A549 (cell line): ENCODE data around the gene LAPTM5. TPM values are rescaled to one million over a fixed set of nuclear protein-coding genes. Genes with fewer than 3 reads are reported as not detected.

Experiments
- ATAC-seq, 2 experiments: fragments of 200-7000 bp in 1 of 2; fragments of >200 bp in 1 of 2; cut with Nextera tagmentation in 1 of 2; cut with Tn5 transposase in 1 of 2; 3 replicates each; pipeline versions ENCODE4 v1.8.0 to v1.9.1; 2018 to 2020; ENCODE audit warnings: mild to moderate bottlenecking in 1 of 2, moderate library complexity in 1 of 2
- CTCF ChIA-PET: fragments of 300-600 bp; sonication (Branson Sonifier 250); formaldehyde crosslinking; extraction: SDS; loops from one replicate; lab custom pipeline; 2021; ENCODE audit warnings: antibody characterized with exemption, inconsistent platforms; lab: Yijun Ruan, JAX
- POLR2A ChIA-PET: fragments of 350-600 bp; formaldehyde crosslinking; extraction: SDS; loops from one replicate; lab custom pipeline; 2021; ENCODE audit warnings: antibody characterized with exemption, inconsistent platforms; lab: Yijun Ruan, JAX
- DNase-seq, 2 experiments: peaks; one replicate each; pipeline versions ENCODE4 v3.0.0 to v3.0.0-alpha.2; 2011 to 2016; ENCODE audit warnings: low read depth in 1 of 2, low spot score in 1 of 2
- FAIRE-seq: peaks from 2 replicates; lab custom pipeline; 2011; peaks lifted over from hg19 to GRCh38; lab: Jason Lieb, UNC
- H3K27ac ChIP-seq, 2 experiments: fragments of >200 bp; sonication (Bioruptor Twin); formaldehyde crosslinking; 3 replicates each; pipeline ENCODE4 v1.5.1; 2016 to 2017
- H3K4me1 ChIP-seq: fragments of >200 bp; sonication (Bioruptor Twin); formaldehyde crosslinking; 3 replicates; pipeline ENCODE4 v1.6.1; 2016
- H3K4me2 ChIP-seq: fragments of >200 bp; sonication (Bioruptor Twin); formaldehyde crosslinking; 3 replicates; pipeline ENCODE4 v1.6.1; 2016
- H3K4me3 ChIP-seq: fragments of >200 bp; sonication (Bioruptor Twin); formaldehyde crosslinking; 3 replicates; pipeline ENCODE4 v1.5.1; 2016
- H3K9me3 ChIP-seq: fragments of >200 bp; sonication (Bioruptor Twin); formaldehyde crosslinking; 3 replicates; pipeline ENCODE4 v1.6.1; 2016
- BCL3 ChIP-seq: fragments of >200 bp; sonication (Bioruptor Twin); formaldehyde crosslinking; IDR thresholded peaks from 3 replicates; pipeline ENCODE4 v1.6.1; 2016
- CEBPB ChIP-seq, 2 experiments: fragments of >200 bp in 1 of 2; sonication (Bioruptor Twin) in 1 of 2; formaldehyde crosslinking in 1 of 2; IDR thresholded peaks; 2 replicates each; pipeline ENCODE4 v1.6.1; 2012 to 2016
- CHD4 ChIP-seq: fragments of 200-600 bp; sonication (generic); IDR thresholded peaks from 2 replicates; pipeline ENCODE4 v1.6.1; 2016; ENCODE audit warnings: antibody characterized with exemption, mild to moderate bottlenecking, borderline replicate concordance
- ELK1 ChIP-seq: fragments of 150-350 bp; IDR thresholded peaks from 2 replicates; pipeline ENCODE4 v1.6.1; 2014; ENCODE audit warnings: low read depth, mild to moderate bottlenecking, low read length
- EP300 ChIP-seq, 2 experiments: fragments of >200 bp; sonication (Bioruptor Twin); formaldehyde crosslinking; IDR thresholded peaks; 2 replicates in 1 of 2; 3 replicates in 1 of 2; pipeline ENCODE4 v1.6.1; 2016 to 2017
- ESRRA ChIP-seq: fragments of 150-350 bp; IDR thresholded peaks from 2 replicates; pipeline ENCODE4 v1.6.1; 2014; ENCODE audit warnings: mild to moderate bottlenecking, low read length, borderline replicate concordance
- FOSL2 ChIP-seq, 2 experiments: fragments of 450-650 bp in 1 of 2; fragments of >200 bp in 1 of 2; sonication (Bioruptor Twin) in 1 of 2; formaldehyde crosslinking; IDR thresholded peaks; 2 replicates each; pipeline versions ENCODE4 v1.5.0 to v1.6.1; 2016 to 2020; ENCODE audit warnings: mild to moderate bottlenecking in 1 of 2, moderate library complexity in 1 of 2
- HDAC2 ChIP-seq: fragments of 200-600 bp; sonication (generic); IDR thresholded peaks from 2 replicates; pipeline ENCODE4 v1.6.1; 2016
- HMGXB4 ChIP-seq: fragments of 250-450 bp; sonication (Bioruptor Pico); IDR thresholded peaks from 2 replicates; pipeline ENCODE4 v1.5.0; 2021; ENCODE audit warnings: mild to moderate bottlenecking, moderate library complexity, borderline replicate concordance
- HOXA7 ChIP-seq: fragments of 250-450 bp; sonication (Bioruptor Pico); IDR thresholded peaks from 2 replicates; pipeline ENCODE4 v1.5.0; 2020; ENCODE audit warnings: mild to moderate bottlenecking, moderate library complexity
- HOXB5 ChIP-seq: fragments of 250-450 bp; sonication (Bioruptor Pico); IDR thresholded peaks from 2 replicates; pipeline ENCODE4 v1.5.0; 2020; ENCODE audit warnings: mild to moderate bottlenecking, moderate library complexity
- NPAS2 ChIP-seq: fragments of 250-450 bp; sonication (Bioruptor Pico); IDR thresholded peaks from 2 replicates; pipeline ENCODE4 v1.8.0; 2022; ENCODE audit warnings: mild to moderate bottlenecking, moderate library complexity, borderline replicate concordance
- NR3C1 ChIP-seq: fragments of >200 bp; sonication (Bioruptor Twin); formaldehyde crosslinking; IDR thresholded peaks from 3 replicates; pipeline ENCODE4 v1.6.1; 2017
- RAD21 ChIP-seq, 2 experiments: fragments of >200 bp in 1 of 2; sonication (Bioruptor Twin) in 1 of 2; formaldehyde crosslinking in 1 of 2; IDR thresholded peaks in 1 of 2; conservative IDR thresholded peaks in 1 of 2; 2 replicates in 1 of 2; 3 replicates in 1 of 2; pipeline ENCODE4 v1.6.1; 2012 to 2018; ENCODE audit warnings: inconsistent platforms in 1 of 2
- RCOR1 ChIP-seq: fragments of 150-350 bp; IDR thresholded peaks from 2 replicates; pipeline ENCODE4 v1.6.1; 2014; ENCODE audit warnings: antibody characterized with exemption, low read length, low read depth
- SMC3 ChIP-seq: fragments of >200 bp; sonication (Bioruptor Twin); formaldehyde crosslinking; IDR thresholded peaks from 3 replicates; pipeline ENCODE4 v1.6.1; 2018; ENCODE audit warnings: inconsistent platforms
- ZC3H11A ChIP-seq: fragments of 450-650 bp; IDR thresholded peaks from 2 replicates; pipeline ENCODE4 v1.6.1; 2014; ENCODE audit warnings: antibody characterized with exemption, mild to moderate bottlenecking
- ZFP36 ChIP-seq: fragments of 450-650 bp; IDR thresholded peaks from 2 replicates; pipeline ENCODE4 v1.6.1; 2014; ENCODE audit warnings: borderline replicate concordance; ENCODE audit not compliant: partially characterized antibody
- ZSCAN20 ChIP-seq: fragments of 250-450 bp; sonication (Bioruptor Pico); IDR thresholded peaks from 2 replicates; pipeline ENCODE4 v1.8.0; 2022; ENCODE audit warnings: mild to moderate bottlenecking, moderate library complexity
- WGBS: methylation state at CpG from one replicate; pipeline ENCODE4 v1.1.6; 2017; ENCODE audit errors: missing lambda C conversion rate; 5-methylcytosine and 5-hydroxymethylcytosine counted together
- polyA plus RNA-seq, 4 experiments: library from polyadenylated mRNA; depleted of rRNA in 3 of 4; stranded (reverse); fragments of >200 nt; fragmentation: RNase III in 1 of 4; extraction: RNeasy Plus Mini Kit Qiagen cat#74134 plus additional on column Dnase treatment in 1 of 4; gene quantifications; 2 replicates in 3 of 4; 3 replicates in 1 of 4; pipeline ENCODE4 v1.2.3, GENCODE V29; 2011 to 2017

LAPTM5 gene
- polyA plus RNA-seq, 2 of the 4 experiments (the other 2 are of a cell fraction): 0.06 to 0.22 TPM

- no peak for TF ChIP-seq ZFP36
- no peak for TF ChIP-seq ZC3H11A
- TF ChIP-seq NR3C1: no peak
- TF ChIP-seq FOSL2 (IDR thresholded peaks at IDR 0.05): no peak
- no peak for TF ChIP-seq FOSL2 (CRISPR knock-in tag; IDR thresholded peaks at IDR 0.05)
- TF ChIP-seq ZSCAN20 (CRISPR knock-in tag): no peak
- no peak for TF ChIP-seq EP300 (IDR thresholded peaks at IDR 0.05)
- no peak for TF ChIP-seq HOXB5 (CRISPR knock-in tag)
Measured at GRCh38 chr1:30765556-30766434, 8.2 kb upstream of the LAPTM5 start (continued).

- WGBS: 90% methylated on average over 11 of the region's 18 CpGs
- TF ChIP-seq SMC3: no peak
- TF ChIP-seq EP300 (IDR thresholded peaks at IDR 0.05): no peak
- no peak for TF ChIP-seq ZC3H11A
- no peak for TF ChIP-seq HMGXB4 (CRISPR knock-in tag)
- no peak for TF ChIP-seq CHD4
- no peak for TF ChIP-seq RAD21 (conservative IDR thresholded peaks at IDR 0.05 in 1 of 2, IDR thresholded peaks at IDR 0.05 in 1 of 2)
- TF ChIP-seq HDAC2: no peak
- TF ChIP-seq ESRRA: no peak
- TF ChIP-seq NPAS2 (CRISPR knock-in tag): no peak
- TF ChIP-seq HOXA7 (CRISPR knock-in tag): no peak
- TF ChIP-seq HOXB5 (CRISPR knock-in tag): no peak
- TF ChIP-seq ELK1: no peak
- no peak for TF ChIP-seq RCOR1
- TF ChIP-seq BCL3: no peak
- no peak for TF ChIP-seq NR3C1
- no peak for TF ChIP-seq CEBPB (IDR thresholded peaks at IDR 0.05)
- TF ChIP-seq, all 56 proteins: peak for 0
- H3K27ac ChIP-seq: no peak overlapping the region
- POLR2A ChIA-PET: no interaction called here
- no peak overlapping the region for H3K4me3 ChIP-seq
- ATAC-seq (no peak), FAIRE-seq (no peak), DNase-seq (no peak)
- no peaks in the 10 kb centered on the region for H3K4me1 ChIP-seq
- no peak overlapping the region for H3K4me2 ChIP-seq
- H3K9me3 ChIP-seq: no peaks in the 10 kb centered on the region
- CTCF ChIA-PET: interaction anchor here (1.1 to 1.4 kb wide), 2 partner anchors 9 to 14 kb away, joined by 3 to 7 read pairs; no protein-coding TSS in a partner anchor
Measured at GRCh38 chr1:30764939-30765555, 7.5 kb upstream of the LAPTM5 start.
